ENCODE results near the gene BCL2L14.

BCL2L14 gene

GRCh38 chr12:12088147-12088546 lies 17.4 kb downstream of the BCL2L14 start:
- no peaks in the 10 kb centered on the region for H3K27me3 ChIP-seq (ENCODE audit: control insufficient read depth, insufficient read depth, low read length)
- no peak overlapping the region for H3K9ac ChIP-seq
- no peaks in the 10 kb centered on the region for H3K36me3 ChIP-seq (ENCODE audit: control insufficient read depth, insufficient read depth, low read length)
- H3K9me3 ChIP-seq (ENCODE audit: control insufficient read depth, low read length), result no peaks in the 10 kb centered on the region
- H3K27ac ChIP-seq, result no peak overlapping the region
- no peak overlapping the region for H3K4me3 ChIP-seq (ENCODE audit: low read depth, low read length)
- H3K4me2 ChIP-seq (ENCODE audit: low read length), result peak overlapping the region; percentile 52
- H3K4me1 ChIP-seq, result peaks cover 16% of the 10 kb centered on the region
- TF ChIP-seq CTCF (IDR thresholded peaks at IDR 0.05), result no peak
- no peak overlapping the region for H2AFZ ChIP-seq
- no peaks in the 10 kb centered on the region for H3K79me2 ChIP-seq

GRCh38 chr12:12088761-12089160 lies 18.0 kb downstream of the BCL2L14 start:
- H3K4me3 ChIP-seq (ENCODE audit: low read depth, low read length), result no peak overlapping the region
- no peaks in the 10 kb centered on the region for H3K36me3 ChIP-seq (ENCODE audit: control insufficient read depth, insufficient read depth, low read length)
- no peaks in the 10 kb centered on the region for H3K9me3 ChIP-seq (ENCODE audit: control insufficient read depth, low read length)
- H2AFZ ChIP-seq, result peak overlapping the region; percentile 50
- no peak for TF ChIP-seq CTCF (IDR thresholded peaks at IDR 0.05)
- H3K27me3 ChIP-seq (ENCODE audit: control insufficient read depth, insufficient read depth, low read length), result no peaks in the 10 kb centered on the region
- H3K4me2 ChIP-seq (ENCODE audit: low read length), result no peak overlapping the region
- H3K4me1 ChIP-seq, result peaks cover 16% of the 10 kb centered on the region
- H3K79me2 ChIP-seq, result no peaks in the 10 kb centered on the region
- no peak overlapping the region for H3K9ac ChIP-seq
- H3K27ac ChIP-seq, result no peak overlapping the region

- Histone ChIP-seq H3K9me3 (ENCODE audit: control insufficient read depth, low read length) (no peaks in the 10 kb centered on the region), H3K4me1 (peaks cover 20% of the 10 kb centered on the region), H3K27me3 (ENCODE audit: control insufficient read depth, insufficient read depth, low read length) (no peaks in the 10 kb centered on the region), H3K27ac (no peak overlapping the region), H3K79me2 (no peaks in the 10 kb centered on the region), H3K4me2 (ENCODE audit: low read length) (no peak overlapping the region), H3K36me3 (ENCODE audit: control insufficient read depth, insufficient read depth, low read length) (no peaks in the 10 kb centered on the region), H3K9ac (no peak overlapping the region), H2AFZ (no peak overlapping the region), H3K4me3 (ENCODE audit: low read depth, low read length) (no peak overlapping the region)
- TF ChIP-seq CTCF (IDR thresholded peaks at IDR 0.05), result no peak
Measured at GRCh38 chr12:12091071-12091470, 20.3 kb downstream of the BCL2L14 start.

GRCh38 chr12:12091977-12092663 lies 21.4 kb downstream of the BCL2L14 start:
- no peaks in the 10 kb centered on the region for H3K27me3 ChIP-seq (ENCODE audit: control insufficient read depth, insufficient read depth, low read length)
- H3K27ac ChIP-seq, result no peak overlapping the region
- TF ChIP-seq CTCF (IDR thresholded peaks at IDR 0.05), result no peak
- no peak overlapping the region for H3K4me2 ChIP-seq (ENCODE audit: low read length)
- no peak overlapping the region for H3K9ac ChIP-seq
- peaks cover 19% of the 10 kb centered on the region for H3K4me1 ChIP-seq
- no peaks in the 10 kb centered on the region for H3K9me3 ChIP-seq (ENCODE audit: control insufficient read depth, low read length)
- H3K4me3 ChIP-seq (ENCODE audit: low read depth, low read length), result no peak overlapping the region
- H2AFZ ChIP-seq, result no peak overlapping the region
- no peaks in the 10 kb centered on the region for H3K79me2 ChIP-seq
- no peaks in the 10 kb centered on the region for H3K36me3 ChIP-seq (ENCODE audit: control insufficient read depth, insufficient read depth, low read length)

- no peak for TF ChIP-seq CTCF (IDR thresholded peaks at IDR 0.05)
- no peaks in the 10 kb centered on the region for H3K27me3 ChIP-seq (ENCODE audit: control insufficient read depth, insufficient read depth, low read length)
- no peak overlapping the region for H3K4me3 ChIP-seq (ENCODE audit: low read depth, low read length)
- H3K9me3 ChIP-seq (ENCODE audit: control insufficient read depth, low read length), result no peaks in the 10 kb centered on the region
- no peaks in the 10 kb centered on the region for H3K36me3 ChIP-seq (ENCODE audit: control insufficient read depth, insufficient read depth, low read length)
- H3K27ac ChIP-seq, result peak overlapping the region; percentile 22
- H3K4me1 ChIP-seq, result peaks cover 4% of the 10 kb centered on the region
- no peaks in the 10 kb centered on the region for H3K79me2 ChIP-seq
- no peak overlapping the region for H3K9ac ChIP-seq
- H2AFZ ChIP-seq, result no peak overlapping the region
- H3K4me2 ChIP-seq (ENCODE audit: low read length), result peak overlapping the region; percentile 10
Measured at GRCh38 chr12:12094481-12094880, 23.7 kb downstream of the BCL2L14 start.

All from parathyroid adenoma (tissue), 2 donors.